GM18520 (cell line): Measurements from ENCODE around the gene LRRC46.

Source experiments
- ATAC-seq: cut with Tn5 transposase; IDR thresholded peaks from one replicate; pipeline ENCODE4 v1.9.1; 2021; ENCODE audit not compliant: unreplicated experiment

The LRRC46 gene

GRCh38 chr17:47831003-47831933, at the start of gene LRRC46, which contains the start of gene MRPL10:
Gene LRRC46 (plus strand): TSS chr17:47831670. CDS start chr17:47831990, 320 bp downstream.
Gene MRPL10 (minus strand): TSS chr17:47831541. CDS start chr17:47831511, 30 bp downstream.
- peak; percentile 74 for ATAC-seq

GRCh38 chr17:47785538-47786123, 45.8 kb upstream of the LRRC46 start:
- ATAC-seq = no peak

- no peak for ATAC-seq
Observed at GRCh38 chr17:47789611-47790561, 41.6 kb upstream of the LRRC46 start.

- no peak for ATAC-seq
Observed at GRCh38 chr17:47791025-47791424, 40.4 kb upstream of the LRRC46 start.

- no peak for ATAC-seq
Observed at GRCh38 chr17:47792457-47792856, 39.0 kb upstream of the LRRC46 start.

- ATAC-seq = no peak
Observed at GRCh38 chr17:47792979-47793378, 38.5 kb upstream of the LRRC46 start.

GRCh38 chr17:47797797-47798196, 33.7 kb upstream of the LRRC46 start:
- ATAC-seq = no peak

GRCh38 chr17:47800686-47801085, 30.8 kb upstream of the LRRC46 start:
- no peak for ATAC-seq

GRCh38 chr17:47801176-47801765, 30.2 kb upstream of the LRRC46 start:
- no peak for ATAC-seq

GRCh38 chr17:47801906-47802305, 29.6 kb upstream of the LRRC46 start:
- no peak for ATAC-seq

GRCh38 chr17:47802341-47803022, 29.0 kb upstream of the LRRC46 start:
- ATAC-seq = no peak

- no peak for ATAC-seq
Observed at GRCh38 chr17:47803201-47803600, 28.3 kb upstream of the LRRC46 start.

GRCh38 chr17:47803751-47804150, 27.7 kb upstream of the LRRC46 start:
- ATAC-seq = no peak

GRCh38 chr17:47804461-47804860, 27.0 kb upstream of the LRRC46 start:
- ATAC-seq = no peak

GRCh38 chr17:47806026-47806912, 25.2 kb upstream of the LRRC46 start:
- no peak for ATAC-seq

- ATAC-seq = no peak
Observed at GRCh38 chr17:47806913-47807255, 24.6 kb upstream of the LRRC46 start.

- ATAC-seq = no peak
Observed at GRCh38 chr17:47807421-47807820, 24.0 kb upstream of the LRRC46 start.

GRCh38 chr17:47808036-47808829, 23.2 kb upstream of the LRRC46 start:
- no peak for ATAC-seq
